Bronchial epithelial cell (primary cell): ENCODE data around the gene ZDHHC1. TPM values are rescaled to one million over a fixed set of nuclear protein-coding genes. Genes with fewer than 3 reads are reported as not detected.
A peak's percentile ranks its signal among the peaks of the same experiment; 100 is the strongest.

Source experiments
- DNase-seq: peaks from one replicate; pipeline ENCODE4 v3.0.0-alpha.2; 2010; ENCODE audit warnings: low read depth
- FAIRE-seq: peaks from 2 replicates; lab custom pipeline; 2011; peaks lifted over from hg19 to GRCh38; lab: Jason Lieb, UNC
- H3K27me3 ChIP-seq: 2 replicates; pipeline ENCODE4 v1.5.1; 2011; ENCODE audit warnings: low read length; ENCODE audit not compliant: control insufficient read depth, insufficient read depth
- H3K36me3 ChIP-seq: 2 replicates; pipeline ENCODE4 v1.5.1; 2011; ENCODE audit warnings: low read length; ENCODE audit not compliant: control insufficient read depth, insufficient read depth
- H3K4me3 ChIP-seq: 2 replicates; pipeline ENCODE4 v1.5.1; 2011; ENCODE audit warnings: mild to moderate bottlenecking, low read depth, low read length, control low read depth
- total RNA-seq: library from RNA; depleted of rRNA; stranded (reverse); fragments of >200 nt; gene quantifications from 2 replicates; pipeline ENCODE4 v1.2.1, GENCODE V29; 2014
- TF ChIP-seq, protein P1 (sequence below): IDR thresholded peaks from 2 replicates; pipeline ENCODE4 v1.5.1; 2011; ENCODE audit warnings: mild to moderate bottlenecking, moderate library complexity, low read length, control low read depth, inconsistent platforms; ENCODE audit not compliant: insufficient read depth, severe bottlenecking

Gene ZDHHC1
- total RNA-seq, 1 donor from 2014 or later: 1.8 TPM

DNA sequence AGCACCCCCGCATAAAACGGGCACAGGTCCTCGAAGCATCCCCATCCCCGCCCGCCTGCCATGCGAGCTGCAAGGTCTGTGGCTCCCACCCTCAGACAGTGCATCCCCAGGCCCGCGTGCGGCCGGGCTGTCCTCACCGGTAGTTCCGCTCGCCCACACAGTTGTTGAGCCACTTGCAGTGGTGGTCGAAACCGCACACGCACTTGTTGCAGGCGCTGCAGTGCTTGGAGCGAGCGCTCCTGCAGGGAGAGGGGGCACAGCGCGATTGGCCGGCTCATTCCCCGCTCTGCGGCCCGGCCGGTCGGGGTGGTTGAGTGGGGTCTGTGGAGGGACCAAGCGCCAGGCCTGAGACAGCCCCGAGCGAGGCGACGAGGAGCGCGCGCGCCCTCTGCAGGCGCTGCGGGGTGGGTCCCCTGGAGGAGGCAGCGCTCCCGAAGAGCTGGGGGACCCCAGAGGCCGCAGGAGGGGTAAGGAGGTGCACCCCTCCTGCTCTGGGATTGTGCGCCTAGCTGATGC is 17.0 kb downstream of the ZDHHC1 start:
- TF ChIP-seq, protein P1, sequence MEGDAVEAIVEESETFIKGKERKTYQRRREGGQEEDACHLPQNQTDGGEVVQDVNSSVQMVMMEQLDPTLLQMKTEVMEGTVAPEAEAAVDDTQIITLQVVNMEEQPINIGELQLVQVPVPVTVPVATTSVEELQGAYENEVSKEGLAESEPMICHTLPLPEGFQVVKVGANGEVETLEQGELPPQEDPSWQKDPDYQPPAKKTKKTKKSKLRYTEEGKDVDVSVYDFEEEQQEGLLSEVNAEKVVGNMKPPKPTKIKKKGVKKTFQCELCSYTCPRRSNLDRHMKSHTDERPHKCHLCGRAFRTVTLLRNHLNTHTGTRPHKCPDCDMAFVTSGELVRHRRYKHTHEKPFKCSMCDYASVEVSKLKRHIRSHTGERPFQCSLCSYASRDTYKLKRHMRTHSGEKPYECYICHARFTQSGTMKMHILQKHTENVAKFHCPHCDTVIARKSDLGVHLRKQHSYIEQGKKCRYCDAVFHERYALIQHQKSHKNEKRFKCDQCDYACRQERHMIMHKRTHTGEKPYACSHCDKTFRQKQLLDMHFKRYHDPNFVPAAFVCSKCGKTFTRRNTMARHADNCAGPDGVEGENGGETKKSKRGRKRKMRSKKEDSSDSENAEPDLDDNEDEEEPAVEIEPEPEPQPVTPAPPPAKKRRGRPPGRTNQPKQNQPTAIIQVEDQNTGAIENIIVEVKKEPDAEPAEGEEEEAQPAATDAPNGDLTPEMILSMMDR: peak; percentile 89
- DNase-seq: no peak
- Histone ChIP-seq H3K27me3 (peaks cover 2% of the 10 kb centered on the region), H3K4me3 (no peak overlapping the region), H3K36me3 (no peaks in the 10 kb centered on the region)
- no peak for FAIRE-seq

DNA sequence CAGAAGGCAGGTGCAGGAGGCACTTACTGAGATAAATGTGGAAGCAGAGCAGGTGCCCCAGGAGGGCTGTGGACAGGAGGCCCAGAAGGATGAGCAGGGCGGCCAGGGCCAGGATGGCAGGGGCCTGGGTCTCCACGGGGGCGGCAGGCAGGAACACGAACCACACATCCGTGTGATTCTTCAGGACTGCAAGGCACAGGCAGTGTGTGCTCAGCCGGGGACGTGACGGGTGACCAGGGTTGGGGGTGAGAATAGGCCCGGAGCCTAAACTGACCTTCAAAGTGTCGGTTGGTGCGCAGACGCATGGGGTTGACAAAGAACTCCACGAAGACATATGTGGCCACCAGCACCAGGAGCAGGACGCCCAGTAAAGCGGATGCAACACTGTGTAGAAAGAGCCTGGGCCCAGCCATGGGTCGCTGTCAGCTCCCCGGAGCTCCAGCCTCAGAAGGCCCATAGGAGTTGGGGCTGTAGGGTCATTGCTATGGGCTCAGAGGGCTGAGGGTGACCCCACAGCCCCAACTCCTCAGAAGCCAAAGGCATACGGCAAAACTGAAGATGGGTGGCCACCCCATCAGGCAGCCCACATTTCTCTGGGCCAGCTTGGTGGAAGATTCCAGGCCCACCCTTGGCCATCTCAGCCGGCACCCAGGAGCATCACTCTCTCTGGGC is 17.6 kb downstream of the ZDHHC1 start:
- FAIRE-seq (no peak), DNase-seq (no peak)
- no peaks in the 10 kb centered on the region for H3K36me3 ChIP-seq

DNA sequence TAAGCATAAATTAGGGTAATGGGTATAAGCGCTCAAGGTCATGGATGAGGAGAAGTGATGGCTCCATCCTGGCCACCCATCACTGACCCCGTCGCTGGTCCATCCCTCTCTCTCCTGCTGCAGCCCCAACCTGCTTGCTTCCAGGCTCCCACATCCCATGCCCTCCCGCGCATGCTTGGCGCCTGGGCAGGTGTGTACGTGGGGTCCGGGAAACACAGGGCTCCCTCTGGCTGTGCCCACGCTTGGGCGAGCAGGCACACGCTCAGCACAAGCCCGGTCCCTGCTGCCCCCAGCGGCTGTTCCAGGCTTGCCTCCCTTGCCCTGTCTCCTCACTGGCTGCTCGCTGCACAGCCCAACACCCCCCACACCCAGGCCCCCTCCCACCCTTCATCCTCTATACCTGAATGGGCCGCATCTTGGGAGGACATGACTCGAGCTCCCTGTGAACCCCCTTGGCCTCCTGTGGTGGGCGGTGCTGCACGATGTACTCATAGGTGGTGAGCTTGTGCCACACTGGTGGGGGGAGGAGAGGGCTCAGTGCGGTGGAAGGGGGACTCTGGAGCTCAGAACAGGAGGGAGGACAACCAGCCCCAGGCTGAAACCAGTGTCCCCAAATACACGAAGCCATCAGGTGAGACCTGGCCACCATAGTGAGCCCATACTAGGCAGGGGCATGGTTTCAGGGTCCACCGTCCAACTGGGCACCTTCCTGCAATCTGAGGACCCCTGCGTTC is 18.3 kb downstream of the ZDHHC1 start:
- Histone ChIP-seq H3K27me3 (peaks cover 9% of the 10 kb centered on the region), H3K36me3 (no peaks in the 10 kb centered on the region)

More for the DNA sequence above, 17.6 kb downstream of the ZDHHC1 start:
- TF ChIP-seq, protein P1: no peak
- Histone ChIP-seq H3K4me3 (no peak overlapping the region), H3K27me3 (peaks cover 8% of the 10 kb centered on the region)

DNA sequence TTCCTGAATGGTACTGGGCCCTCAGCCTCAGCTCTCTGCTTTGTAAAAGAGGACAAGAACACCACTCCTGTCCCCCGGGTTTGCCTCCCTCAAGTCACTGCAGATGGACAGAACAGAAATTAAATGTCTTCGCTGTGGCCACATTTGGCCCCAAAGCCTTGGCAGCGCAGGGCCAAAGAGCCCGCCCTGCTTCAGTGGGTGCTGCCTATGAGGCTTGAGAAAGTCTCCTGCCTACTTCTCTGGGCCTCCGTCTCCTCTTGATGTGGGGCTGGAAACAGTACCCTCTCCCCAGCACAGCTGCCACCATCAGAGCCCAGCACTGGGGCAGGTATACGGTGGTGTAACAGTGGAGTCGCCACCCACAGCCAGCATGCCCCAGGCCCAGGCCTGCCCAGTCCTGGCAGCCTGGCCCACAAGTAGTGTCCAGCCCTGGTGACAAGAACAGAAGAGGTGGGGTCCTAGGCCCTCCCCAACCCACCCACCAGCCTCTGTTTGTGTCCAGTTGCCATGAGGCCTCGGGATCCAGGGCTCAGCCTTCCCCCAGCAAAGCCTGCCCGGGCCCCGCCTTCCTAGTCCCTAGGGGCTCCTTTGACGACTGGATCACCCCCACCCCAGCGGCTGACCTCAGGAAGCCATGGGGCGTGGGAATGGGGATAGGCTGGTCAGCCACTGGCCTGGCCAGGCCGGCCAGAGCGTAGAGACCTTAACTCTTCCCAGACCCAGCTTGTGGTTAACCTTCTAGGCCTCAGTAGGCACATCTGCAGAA is 19.1 kb downstream of the ZDHHC1 start:
- no peak for FAIRE-seq
- TF ChIP-seq, protein P1: no peak

More for the DNA sequence above, 18.3 kb downstream of the ZDHHC1 start:
- H3K4me3 ChIP-seq: no peak overlapping the region
- FAIRE-seq (no peak), DNase-seq (peak; percentile 66)
- TF ChIP-seq, protein P1: peak; percentile 78

DNA sequence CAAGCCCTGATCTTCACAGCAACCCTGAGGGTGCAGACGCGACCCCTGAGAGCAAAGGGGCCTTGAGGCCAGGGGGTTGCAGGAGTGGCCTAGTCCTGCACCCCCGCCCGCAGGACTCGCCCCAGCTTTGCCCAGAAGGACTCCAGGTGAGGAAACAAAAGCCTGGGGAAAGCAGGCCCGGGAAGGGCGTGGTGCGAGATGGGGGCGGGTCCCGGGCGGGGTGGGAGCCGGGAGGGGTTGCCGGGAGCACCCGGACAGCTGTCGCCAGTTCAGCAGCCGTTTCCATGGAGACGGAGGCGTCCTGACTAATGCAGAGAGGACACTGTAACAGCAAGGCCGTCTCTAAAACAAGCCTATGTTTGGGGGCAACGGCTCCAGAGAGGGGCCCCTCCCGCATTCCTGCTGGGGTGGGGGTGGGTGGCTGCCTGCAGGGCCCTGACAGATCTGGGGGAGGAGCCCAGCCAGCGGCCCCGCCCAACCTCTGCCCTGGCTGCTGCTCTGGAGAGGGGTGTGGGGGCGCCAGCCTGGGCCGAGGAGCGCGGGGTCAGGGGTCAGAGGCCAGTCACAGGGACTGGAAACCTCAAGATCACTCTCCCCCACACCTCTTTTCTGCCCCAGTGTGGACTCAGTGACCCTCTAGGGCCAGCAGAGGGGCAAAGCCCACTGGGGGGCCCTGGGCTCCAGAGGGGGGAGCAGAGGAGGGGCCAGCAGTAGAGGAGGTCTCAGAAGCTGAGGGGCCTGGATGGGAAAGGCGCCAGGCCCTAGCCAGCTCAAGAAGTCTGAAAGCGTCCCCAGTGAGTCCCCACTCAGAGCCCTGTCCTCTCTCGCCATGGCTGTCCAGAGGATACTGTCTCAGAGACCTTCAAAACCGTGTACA is 19.9 kb downstream of the ZDHHC1 start:
- Histone ChIP-seq H3K36me3 (no peaks in the 10 kb centered on the region), H3K27me3 (peaks cover 11% of the 10 kb centered on the region), H3K4me3 (no peak overlapping the region)
- TF ChIP-seq, protein P1: no peak
- FAIRE-seq: no peak
- DNase-seq: peak; percentile 89

More for the DNA sequence above, 19.1 kb downstream of the ZDHHC1 start:
- no peak for DNase-seq
- H3K27me3 ChIP-seq: peaks cover 9% of the 10 kb centered on the region
- no peak overlapping the region for H3K4me3 ChIP-seq
- no peaks in the 10 kb centered on the region for H3K36me3 ChIP-seq
